ENCODE data around the gene C5orf15.

Gene C5orf15
- 15.7 to 23.3 (median 17.3) reads per million in 4 donors for total RNA-seq

GRCh38 chr5:133968204-133968980 lies at the start of gene C5orf15:
Gene C5orf15, minus strand, starts transcription at chr5:133968625. Its CDS starts 41 bp downstream, at chr5:133968584.
- peak; percentile 78 to 95 (median 87) for DNase-seq

GRCh38 chr5:134008266-134008749 lies 39.9 kb upstream of the C5orf15 start:
- no peak for DNase-seq

GRCh38 chr5:134007581-134008265 lies 39.3 kb upstream of the C5orf15 start:
- DNase-seq: no peak

- no peak for DNase-seq
Measured at GRCh38 chr5:134006115-134006514, 37.7 kb upstream of the C5orf15 start.

GRCh38 chr5:134005417-134006061 lies 37.1 kb upstream of the C5orf15 start:
- no peak for DNase-seq

- DNase-seq: peak; percentile 73 to 86 (median 83)
Measured at GRCh38 chr5:134004626-134005416, 36.4 kb upstream of the C5orf15 start, which contains the start of gene VDAC1. Gene VDAC1, minus strand, starts transcription at chr5:134004975. Its CDS starts 11,963 bp downstream, at chr5:133993012.

GRCh38 chr5:134003817-134004625 lies 35.6 kb upstream of the C5orf15 start:
- DNase-seq: peak in 4 of 5 donors; percentile 19 to 35 (median 26)

GRCh38 chr5:134003064-134003816 lies 34.8 kb upstream of the C5orf15 start:
- no peak for DNase-seq

- DNase-seq: no peak
Measured at GRCh38 chr5:134001938-134002731, 33.7 kb upstream of the C5orf15 start.

- no peak for DNase-seq
Measured at GRCh38 chr5:134000696-134001453, 32.5 kb upstream of the C5orf15 start.

GRCh38 chr5:134000091-134000511 lies 31.7 kb upstream of the C5orf15 start:
- DNase-seq: no peak

- no peak for DNase-seq
Measured at GRCh38 chr5:133998807-133999206, 30.4 kb upstream of the C5orf15 start.

GRCh38 chr5:133998042-133998441 lies 29.6 kb upstream of the C5orf15 start:
- no peak for DNase-seq

- peak in 1 of 5 donors; percentile 11 for DNase-seq
Measured at GRCh38 chr5:133996683-133997252, 28.3 kb upstream of the C5orf15 start.

- no peak for DNase-seq
Measured at GRCh38 chr5:133995883-133996563, 27.6 kb upstream of the C5orf15 start.

- DNase-seq: no peak
Measured at GRCh38 chr5:133995341-133995740, 26.9 kb upstream of the C5orf15 start.

- no peak for DNase-seq
Measured at GRCh38 chr5:133994990-133995333, 26.5 kb upstream of the C5orf15 start.

All from T-helper 1 cell (primary cell).